ENCODE results near the gene HHLA2.

Gene HHLA2

GRCh38 chr3:108394563-108394962 lies 98.2 kb downstream of the HHLA2 start:
- no peak for DNase-seq

GRCh38 chr3:108396336-108396735 lies 100.0 kb downstream of the HHLA2 start:
- no peak for DNase-seq

DNA sequence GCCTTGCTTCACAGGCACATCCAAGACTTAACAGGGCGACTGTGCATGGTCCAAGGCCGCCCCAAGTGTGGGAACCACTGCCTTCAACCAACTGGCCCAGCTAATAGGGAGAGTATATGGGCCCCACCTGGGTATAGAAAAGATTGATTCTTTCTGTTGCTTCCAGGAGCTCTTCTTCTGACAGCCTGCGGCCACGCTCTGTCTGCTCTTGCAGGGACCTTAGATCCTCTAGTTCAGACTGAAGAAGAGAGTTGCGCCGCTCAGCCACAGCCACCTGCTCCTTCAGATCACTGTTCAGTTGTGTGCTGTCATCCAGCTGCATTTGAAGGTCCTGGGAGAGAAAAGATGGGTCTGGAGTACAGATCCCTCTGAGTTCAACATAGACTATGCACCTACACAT lies 102.2 kb downstream of the HHLA2 start:
- DNase-seq = no peak

- DNase-seq = no peak
Observed at GRCh38 chr3:108401836-108402235, 105.5 kb downstream of the HHLA2 start.

GRCh38 chr3:108403198-108403597 lies 106.8 kb downstream of the HHLA2 start:
- DNase-seq = no peak

DNA sequence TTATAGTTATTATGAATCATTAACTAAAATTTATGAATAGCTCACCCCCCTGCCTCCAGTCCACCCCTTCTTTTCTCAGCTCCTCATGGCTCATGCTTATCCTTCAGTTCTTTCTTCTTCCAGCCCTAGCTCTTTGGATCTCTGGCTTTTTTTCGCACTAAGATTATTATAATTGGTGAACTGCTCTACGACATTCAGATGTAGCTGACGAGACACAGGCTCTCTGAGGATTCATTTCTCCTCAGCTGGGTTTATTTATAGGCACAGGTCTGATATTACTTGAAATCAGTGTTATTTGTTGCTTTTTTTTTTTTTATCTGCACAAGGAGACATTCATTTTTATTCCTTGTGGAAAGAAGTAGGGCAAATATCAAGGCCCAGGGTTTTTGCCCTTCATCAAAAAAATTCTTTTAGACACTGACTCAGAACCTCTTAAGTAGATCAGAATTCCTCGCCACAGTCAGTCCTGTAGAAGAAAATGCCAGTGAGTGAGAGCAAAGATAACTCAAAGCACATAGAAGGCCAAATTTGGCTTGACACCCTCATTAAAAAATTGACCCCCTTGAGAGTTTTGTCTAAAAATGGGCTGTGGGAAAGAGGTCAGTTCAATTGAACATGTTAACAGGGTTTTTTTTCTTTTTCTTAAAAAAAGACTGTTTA lies 107.5 kb downstream of the HHLA2 start:
- no peak for DNase-seq

DNA sequence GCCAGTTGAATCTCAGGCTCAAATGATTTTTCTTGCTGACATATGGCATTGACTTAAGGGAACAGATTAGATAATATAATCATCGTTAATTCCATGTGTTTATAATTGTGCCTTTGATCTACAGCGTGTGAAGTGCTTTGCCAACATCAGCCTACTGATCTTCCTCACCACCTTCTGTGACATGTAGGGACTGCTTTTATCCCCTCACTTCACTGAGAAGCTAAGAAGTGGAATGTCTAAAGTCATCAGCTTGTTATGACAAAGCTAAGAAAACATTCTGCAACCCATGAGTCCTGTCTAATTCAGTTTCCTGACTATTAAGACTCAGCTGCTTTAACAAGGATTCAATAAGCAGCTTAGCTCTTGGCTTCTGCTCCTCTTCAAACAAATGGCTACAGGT lies 108.0 kb downstream of the HHLA2 start:
- DNase-seq = no peak

DNA sequence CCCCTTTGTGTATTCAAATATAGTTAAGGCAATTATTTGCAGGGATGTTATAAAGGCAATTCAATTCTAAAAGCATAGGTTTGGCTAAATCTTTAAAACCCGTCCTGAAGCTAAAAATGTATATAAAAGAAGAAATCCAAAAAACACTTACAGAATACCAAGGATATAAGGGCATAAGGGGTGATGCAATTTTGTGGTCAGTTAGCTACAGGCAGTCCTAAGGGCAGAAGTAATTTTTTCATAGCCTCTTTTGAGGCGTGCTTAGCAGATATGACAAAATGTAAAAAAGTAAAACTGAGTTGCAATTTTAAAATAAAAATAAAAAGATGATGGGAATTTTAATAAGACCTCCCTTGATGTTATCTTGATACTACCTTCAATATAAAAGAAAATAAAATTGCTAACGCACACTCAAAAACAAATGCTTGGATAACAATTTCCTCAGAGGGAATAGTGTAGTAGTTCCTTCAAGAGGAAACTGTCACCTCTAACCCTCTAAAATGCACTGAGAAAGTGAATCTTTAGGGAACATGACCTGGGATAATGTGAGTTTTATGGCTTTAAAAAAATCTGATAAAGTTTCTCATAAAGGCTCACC lies 109.8 kb downstream of the HHLA2 start:
- DNase-seq = no peak

- DNase-seq = no peak
Observed at GRCh38 chr3:108406661-108407206, 110.4 kb downstream of the HHLA2 start.

GRCh38 chr3:108407886-108408285 lies 111.5 kb downstream of the HHLA2 start:
- DNase-seq = no peak

DNA sequence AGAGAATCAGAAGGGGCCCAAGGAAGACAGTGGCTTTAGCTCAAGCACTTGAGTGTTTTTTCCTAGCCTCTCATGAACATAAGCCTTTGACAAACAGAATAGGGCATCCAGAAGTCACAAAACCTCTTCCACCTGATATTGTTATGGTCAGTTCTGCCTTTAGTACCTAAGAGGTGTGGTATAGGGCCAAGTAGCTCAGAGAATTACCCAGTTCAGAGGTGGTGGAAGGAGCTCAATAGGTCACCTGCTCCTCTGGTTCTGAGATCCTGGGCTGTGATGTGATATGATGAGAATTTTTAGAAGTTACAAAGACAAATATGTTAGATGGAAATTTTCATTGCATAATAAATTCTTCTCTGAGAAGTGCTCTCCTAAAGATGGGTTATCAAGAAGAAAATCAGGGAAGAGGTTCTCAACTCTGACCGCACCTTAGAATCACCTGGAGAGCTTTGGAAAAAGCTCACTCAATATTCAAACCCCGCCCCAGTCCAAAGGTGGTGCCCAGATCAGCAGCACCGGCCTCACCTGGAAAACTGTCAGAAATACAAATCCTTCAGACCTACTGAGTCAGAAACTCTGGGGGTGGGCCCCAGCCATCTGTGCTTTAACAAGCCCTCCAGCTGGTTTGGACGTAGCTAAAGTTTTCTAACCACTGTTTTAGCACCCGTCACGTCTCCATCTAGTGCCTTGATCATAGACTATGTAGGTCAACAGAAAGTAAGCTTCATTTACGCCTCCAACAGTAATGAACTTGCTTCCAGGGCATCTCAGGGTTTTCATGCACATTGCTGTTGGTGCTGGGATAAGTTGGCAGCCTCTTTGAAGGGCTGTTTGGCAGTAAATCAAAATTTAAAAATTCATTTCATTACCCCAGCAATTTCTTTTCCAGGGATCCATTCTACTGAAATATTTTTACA lies 112.8 kb downstream of the HHLA2 start:
- DNase-seq = no peak

DNA sequence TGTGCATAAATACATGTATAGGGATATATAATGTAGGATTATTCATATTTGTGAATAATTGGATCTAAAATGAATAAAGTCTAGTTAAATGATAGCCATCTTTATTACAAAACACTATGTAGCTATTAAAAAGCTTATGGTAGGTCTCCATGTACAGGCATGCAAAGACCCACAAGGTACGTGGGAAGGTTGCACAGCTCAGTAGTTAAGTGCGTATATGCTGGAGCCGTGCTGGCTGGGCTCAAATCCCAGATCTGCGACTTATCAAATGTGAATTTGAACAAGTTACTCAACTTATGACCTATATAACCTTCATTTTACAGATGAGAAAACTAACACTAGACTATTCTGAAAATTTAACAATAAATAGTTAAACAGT lies 113.4 kb downstream of the HHLA2 start:
- DNase-seq = no peak

DNA sequence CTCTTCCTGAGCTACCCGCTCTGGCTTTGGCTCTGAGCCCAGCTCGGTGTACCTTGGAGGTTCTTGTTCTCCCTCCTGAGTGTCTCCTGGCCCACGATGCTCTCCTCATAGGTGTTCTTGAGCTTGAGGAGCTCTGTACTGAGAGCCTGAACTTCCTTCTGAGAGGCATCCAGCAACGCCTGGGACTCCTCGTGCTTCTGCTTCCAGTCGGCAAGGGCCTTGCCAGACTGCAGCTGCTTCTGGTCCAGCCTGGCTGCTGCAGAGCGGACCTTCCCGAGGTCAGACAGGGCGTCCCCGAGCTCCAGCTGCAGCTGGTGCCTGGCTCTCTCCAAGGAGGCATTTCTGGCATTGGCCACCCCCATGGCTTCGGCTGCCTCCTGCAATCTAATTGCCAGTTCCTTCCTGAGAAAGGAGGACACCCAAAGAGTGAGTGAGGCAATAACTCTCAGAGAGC lies 114.2 kb downstream of the HHLA2 start:
- no peak for DNase-seq

DNA sequence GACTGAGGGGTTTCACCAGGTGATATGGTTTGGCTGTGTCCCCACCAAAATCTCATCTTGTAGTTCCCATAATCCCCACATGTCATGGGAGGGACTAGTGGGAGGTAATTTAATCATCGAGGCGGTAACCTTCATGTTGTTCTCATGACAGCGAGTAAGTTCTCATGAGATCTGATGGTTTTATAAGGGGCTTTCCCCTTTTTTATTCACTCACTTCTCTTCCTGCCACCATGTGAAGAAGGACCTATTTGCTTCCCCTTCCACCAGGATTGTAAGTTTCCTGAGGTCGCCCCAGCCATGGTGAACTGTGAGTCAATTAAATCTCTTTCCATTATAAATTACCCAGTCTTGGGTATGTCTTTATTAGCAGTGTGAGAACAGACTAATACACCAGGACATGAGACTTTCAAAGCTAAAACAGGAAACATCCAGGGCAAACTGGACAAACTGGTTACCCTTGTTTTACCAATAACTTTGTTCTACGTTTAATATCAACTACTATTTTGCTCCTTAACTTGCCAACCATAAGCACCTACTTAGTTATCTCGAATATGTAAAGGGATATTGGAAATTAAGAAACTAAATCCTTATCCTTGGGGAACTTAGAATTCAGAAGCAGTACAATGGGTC lies 115.9 kb downstream of the HHLA2 start:
- DNase-seq = no peak

- DNase-seq = no peak
Observed at GRCh38 chr3:108414007-108414406, 117.7 kb downstream of the HHLA2 start.

GRCh38 chr3:108415661-108416060 lies 119.3 kb downstream of the HHLA2 start:
- no peak for DNase-seq

DNA sequence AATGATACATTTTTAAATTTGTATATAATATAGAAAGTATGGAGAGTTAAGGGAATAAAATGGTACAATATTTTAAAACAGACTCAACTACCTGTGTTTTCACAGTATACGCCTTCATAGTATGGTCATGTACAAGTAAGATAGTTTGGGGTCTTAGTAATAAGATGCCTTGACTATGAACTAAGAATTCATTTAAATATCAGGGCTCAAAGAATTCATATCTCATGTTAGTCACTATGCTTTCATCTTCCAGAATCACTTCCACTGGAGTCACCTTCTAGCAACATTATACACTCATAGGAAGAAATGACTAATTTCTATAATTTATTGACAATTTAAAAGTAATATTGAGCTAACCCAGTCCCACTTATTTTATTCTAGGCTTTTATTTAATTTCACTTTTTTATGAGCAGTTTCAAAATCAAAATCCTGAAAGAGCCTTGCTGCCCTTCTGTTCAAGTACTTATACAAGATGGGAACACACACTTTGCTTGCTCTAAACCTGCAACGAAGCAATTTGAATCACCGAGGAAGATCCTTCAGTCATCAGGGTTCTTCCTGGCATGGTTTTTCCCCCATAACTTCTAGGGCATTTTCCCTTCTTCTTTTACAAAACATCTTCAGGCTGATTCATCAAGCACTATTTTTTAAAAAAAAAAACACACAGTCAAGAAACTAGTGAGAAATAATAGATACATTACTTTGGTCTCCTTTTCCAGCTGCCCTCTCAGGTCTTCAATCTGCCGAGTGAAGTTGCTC lies 119.9 kb downstream of the HHLA2 start:
- DNase-seq = no peak

GRCh38 chr3:108420926-108421325 lies 124.6 kb downstream of the HHLA2 start:
- no peak for DNase-seq
